ENCODE results near the gene PSMG3.
"Not testable (repeated sequence)": the region's sequence is repeated elsewhere in the genome, so short reads cannot be mapped to it uniquely, and the experiment has no call there.

Gene PSMG3

DNA sequence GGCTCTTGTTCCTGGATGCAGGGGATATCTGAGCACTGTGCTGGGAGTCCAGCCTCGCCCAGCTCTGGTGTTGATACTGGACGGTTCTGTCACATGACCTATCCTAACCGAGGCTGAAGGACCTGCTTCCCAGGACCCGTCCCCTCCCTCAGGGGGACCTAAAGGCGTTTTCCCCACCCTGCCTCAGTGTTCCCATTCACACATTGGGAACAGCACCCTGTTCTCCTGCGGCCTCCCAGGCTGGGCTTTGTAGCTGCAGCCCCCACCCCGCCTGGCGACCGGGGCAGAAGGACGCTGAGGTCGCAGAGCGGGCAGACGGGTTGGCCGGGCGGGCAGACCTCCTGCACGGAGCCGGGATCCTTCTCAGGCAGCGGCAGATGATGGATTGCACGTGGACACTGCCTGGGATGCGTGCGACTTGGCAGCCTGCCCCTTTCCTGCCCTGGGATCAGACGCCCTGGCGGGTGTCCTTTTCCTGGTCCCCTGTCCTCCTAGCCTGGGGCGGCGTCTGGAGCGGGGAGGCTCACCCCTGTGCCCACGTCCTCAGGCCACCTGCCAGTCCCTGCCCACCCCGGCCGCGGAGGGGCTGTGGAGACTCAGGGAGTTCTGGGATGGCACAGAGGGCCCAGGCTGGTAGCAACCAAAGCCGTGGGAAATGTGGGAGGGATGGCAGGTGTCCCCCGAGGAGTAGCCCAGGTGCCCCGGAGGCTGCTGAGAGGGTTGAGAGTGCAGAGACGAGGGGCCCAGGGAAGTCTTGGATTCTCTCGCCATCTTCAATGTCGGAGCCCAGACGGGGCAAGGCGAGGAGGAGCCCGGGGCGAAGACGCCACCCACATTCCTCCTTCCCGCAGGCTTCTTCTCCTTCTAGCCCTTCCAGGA is 17.2 kb upstream of the PSMG3 start:
- H3K9ac ChIP-seq (ENCODE audit: low read depth, low read length) = no peak overlapping the region
- no peak overlapping the region for H3K4me3 ChIP-seq (ENCODE audit: low read length)
- no peaks in the 10 kb centered on the region for H3K36me3 ChIP-seq (ENCODE audit: insufficient read depth, low read length)
- H3K9me3 ChIP-seq (replicated peaks; ENCODE audit: low read length) = peaks cover 8% of the 10 kb centered on the region
- H3K4me1 ChIP-seq (ENCODE audit: control insufficient read depth, insufficient read depth, low read length) = no peaks in the 10 kb centered on the region
- peaks cover 61% of the 10 kb centered on the region for H3K27me3 ChIP-seq (ENCODE audit: control insufficient read depth, insufficient read depth, low read length)
- H3K4me2 ChIP-seq (ENCODE audit: low read length) = no peak overlapping the region

DNA sequence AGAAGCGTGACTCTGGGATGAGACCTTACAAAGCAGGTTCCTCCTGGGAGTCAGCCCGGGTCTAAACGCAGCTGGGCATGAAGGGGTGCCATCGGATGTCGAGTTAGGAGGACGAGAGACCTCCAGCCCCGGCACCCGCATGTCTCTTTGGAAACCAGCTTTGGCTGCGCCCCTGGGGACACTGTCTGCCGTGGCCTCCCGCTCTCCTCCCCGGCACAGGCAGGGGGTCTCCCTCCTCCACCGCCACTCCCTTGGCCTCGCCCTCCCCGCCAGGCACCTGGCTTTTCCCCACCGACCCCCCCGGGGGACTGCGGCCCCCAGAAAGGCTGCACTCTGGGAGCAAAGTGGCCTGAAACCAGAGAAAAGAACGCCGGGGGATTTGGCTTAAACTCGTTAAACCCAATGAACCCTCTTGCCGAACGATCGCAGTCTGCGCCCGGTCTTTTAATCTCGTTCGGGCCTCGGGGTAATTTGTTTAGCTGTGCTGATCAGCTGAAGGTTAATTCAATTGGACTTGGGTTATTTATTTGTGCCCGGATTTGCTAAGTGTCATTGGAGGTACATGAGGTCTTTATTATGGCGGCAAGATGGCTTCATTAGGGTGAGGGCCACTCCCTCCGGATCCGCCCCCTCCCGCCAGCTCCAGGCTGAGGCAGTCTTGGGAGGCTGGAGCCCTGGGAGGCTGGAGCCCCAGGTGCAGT is 16.4 kb upstream of the PSMG3 start:
- peaks cover 53% of the 10 kb centered on the region for H3K27me3 ChIP-seq (ENCODE audit: control insufficient read depth, insufficient read depth, low read length)
- no peak overlapping the region for H3K4me3 ChIP-seq (ENCODE audit: low read length)
- no peak overlapping the region for H3K9ac ChIP-seq (ENCODE audit: low read depth, low read length)
- no peaks in the 10 kb centered on the region for H3K4me1 ChIP-seq (ENCODE audit: control insufficient read depth, insufficient read depth, low read length)
- no peaks in the 10 kb centered on the region for H3K36me3 ChIP-seq (ENCODE audit: insufficient read depth, low read length)
- peaks cover 8% of the 10 kb centered on the region for H3K9me3 ChIP-seq (replicated peaks; ENCODE audit: low read length)
- H3K4me2 ChIP-seq (ENCODE audit: low read length) = no peak overlapping the region

DNA sequence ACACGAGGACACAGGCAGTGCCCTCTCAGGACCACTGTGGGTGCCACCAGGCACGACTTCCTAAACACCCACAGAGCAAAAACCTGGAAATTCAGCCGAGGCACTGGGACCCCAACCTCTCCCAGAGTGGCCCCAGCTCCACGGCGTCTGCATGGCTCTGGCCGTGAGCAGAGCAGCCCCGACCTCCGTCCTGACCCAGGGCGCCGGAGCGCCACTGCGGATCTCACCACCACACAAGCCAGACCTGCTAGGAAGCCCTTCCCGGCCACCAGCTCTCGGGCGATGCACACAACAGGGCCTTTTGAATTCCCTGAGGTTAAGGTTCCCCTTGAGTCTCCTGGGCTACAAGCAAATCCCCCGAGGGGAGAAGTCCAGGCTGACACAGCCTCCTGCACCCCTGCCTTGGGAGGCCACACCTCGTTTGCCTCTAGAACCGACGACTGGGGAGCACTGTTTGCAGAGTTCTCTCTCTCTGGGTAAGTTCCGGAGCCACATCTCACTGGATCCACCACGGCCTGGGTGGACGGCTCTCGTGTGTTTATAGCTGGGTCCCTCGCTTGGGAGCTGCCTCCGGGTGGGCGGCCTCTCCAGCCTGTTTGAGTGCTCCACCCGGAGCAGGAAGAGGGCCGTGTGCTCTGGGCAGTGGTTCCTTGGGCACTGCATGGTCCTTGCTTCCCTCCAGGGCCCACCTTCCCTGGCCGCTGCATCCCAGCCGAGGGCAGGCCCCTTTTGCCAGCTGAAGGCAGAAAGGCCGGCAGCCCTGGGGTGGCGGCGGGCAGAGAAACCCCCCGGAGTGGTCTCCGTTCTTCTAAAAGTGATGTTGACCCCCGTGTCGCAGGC is 15.5 kb upstream of the PSMG3 start:
- no peaks in the 10 kb centered on the region for H3K36me3 ChIP-seq (ENCODE audit: insufficient read depth, low read length)
- H3K9ac ChIP-seq (ENCODE audit: low read depth, low read length) = no peak overlapping the region
- H3K4me3 ChIP-seq (ENCODE audit: low read length) = no peak overlapping the region
- peaks cover 8% of the 10 kb centered on the region for H3K9me3 ChIP-seq (replicated peaks; ENCODE audit: low read length)
- no peak overlapping the region for H3K4me2 ChIP-seq (ENCODE audit: low read length)
- peaks cover 44% of the 10 kb centered on the region for H3K27me3 ChIP-seq (ENCODE audit: control insufficient read depth, insufficient read depth, low read length)
- no peaks in the 10 kb centered on the region for H3K4me1 ChIP-seq (ENCODE audit: control insufficient read depth, insufficient read depth, low read length)

DNA sequence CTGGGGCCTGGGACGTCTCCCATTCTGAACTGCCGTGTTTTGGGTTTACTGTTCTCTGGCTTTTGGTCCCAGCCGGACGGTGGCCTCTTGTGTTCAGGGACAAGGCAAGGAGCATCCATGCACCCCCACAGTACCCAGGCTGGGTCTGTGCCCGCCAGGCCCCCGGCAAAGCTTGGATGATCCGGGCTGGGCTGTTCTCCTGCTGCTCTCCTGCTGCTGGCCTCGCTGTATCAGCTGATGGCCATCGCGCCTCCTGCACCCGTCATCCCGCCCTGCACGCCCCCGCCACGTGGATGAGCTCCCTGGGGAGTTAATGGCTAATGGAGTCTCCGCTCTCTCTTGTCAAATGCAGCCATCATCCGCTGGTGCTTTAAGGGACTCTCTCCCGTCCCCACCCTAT is 14.9 kb upstream of the PSMG3 start:
- Histone ChIP-seq H3K4me1 (ENCODE audit: control insufficient read depth, insufficient read depth, low read length) (no peaks in the 10 kb centered on the region), H3K9ac (ENCODE audit: low read depth, low read length) (no peak overlapping the region), H3K4me2 (ENCODE audit: low read length) (no peak overlapping the region), H3K36me3 (ENCODE audit: insufficient read depth, low read length) (no peaks in the 10 kb centered on the region), H3K9me3 (replicated peaks; ENCODE audit: low read length) (peaks cover 8% of the 10 kb centered on the region), H3K4me3 (ENCODE audit: low read length) (no peak overlapping the region), H3K27me3 (ENCODE audit: control insufficient read depth, insufficient read depth, low read length) (peaks cover 39% of the 10 kb centered on the region)

DNA sequence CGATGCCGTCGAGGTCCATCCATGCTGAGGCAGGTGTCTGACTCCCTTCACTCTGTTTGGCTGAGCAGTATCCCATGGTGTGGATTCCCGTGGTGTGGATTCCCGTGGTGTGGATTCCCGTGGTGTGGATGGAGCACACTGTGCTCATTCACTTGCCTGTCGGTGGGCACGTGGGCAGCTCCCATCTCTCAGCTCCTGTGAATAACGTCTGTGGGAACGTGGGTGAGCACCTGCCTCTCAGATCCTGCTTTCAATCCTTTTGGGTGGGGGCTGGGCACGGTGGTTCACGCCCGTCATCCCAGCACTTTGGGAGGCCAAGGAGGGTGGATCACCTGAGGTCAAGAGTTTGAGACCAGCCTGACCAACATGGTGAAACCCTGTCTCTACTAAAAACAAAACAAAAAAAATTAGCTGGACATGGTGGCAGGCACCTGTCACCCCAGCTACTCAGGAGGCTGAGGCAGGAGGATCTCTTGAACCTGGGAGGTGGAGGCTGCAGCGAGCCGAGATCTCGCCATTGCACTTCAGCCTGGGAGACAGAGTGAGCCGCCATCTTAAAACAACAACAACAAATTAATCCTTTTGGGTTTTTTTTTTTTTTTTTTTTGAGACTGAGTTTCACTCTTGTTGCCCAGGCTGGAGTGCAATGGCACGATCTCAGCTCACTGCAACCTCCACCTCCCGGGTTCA is 13.6 kb upstream of the PSMG3 start:
- not testable (repeated sequence) for H3K9me3 ChIP-seq (replicated peaks; ENCODE audit: low read length); H3K36me3 ChIP-seq (ENCODE audit: insufficient read depth, low read length); H3K9ac ChIP-seq (ENCODE audit: low read depth, low read length); H3K4me2 ChIP-seq (ENCODE audit: low read length); H3K4me1 ChIP-seq (ENCODE audit: control insufficient read depth, insufficient read depth, low read length); H3K4me3 ChIP-seq (ENCODE audit: low read length)
- peaks cover 29% of the 10 kb centered on the region for H3K27me3 ChIP-seq (ENCODE audit: control insufficient read depth, insufficient read depth, low read length)

DNA sequence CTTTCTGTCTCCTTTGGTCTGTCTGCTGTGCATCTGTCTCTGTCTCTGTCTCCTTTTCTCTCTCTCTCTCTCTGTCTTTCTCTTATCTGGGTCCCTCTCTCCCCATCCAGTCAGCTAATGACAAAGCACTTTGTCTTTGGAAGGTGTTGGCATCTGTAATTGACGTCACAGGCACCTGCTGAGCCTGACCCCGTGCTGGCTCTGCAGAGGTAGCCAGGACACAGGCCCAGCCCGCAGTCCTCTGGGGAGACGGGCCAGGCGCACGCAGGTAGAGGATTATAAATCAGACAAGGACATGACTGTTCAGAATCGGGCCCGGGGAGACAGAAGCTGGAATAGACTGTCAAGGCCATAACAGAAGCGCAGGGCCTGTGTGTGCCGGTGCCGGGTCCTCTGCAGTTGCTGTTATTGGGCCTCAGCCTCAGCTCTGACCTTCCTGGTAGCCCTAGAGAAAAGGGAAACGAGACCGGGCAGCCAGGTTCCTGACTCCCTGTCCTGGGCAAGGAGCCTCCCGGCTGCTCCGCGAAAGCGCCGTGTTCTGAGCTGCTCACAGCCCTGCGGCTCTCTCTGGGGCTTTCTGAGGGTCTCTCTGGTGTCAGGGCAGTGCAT is 10.7 kb upstream of the PSMG3 start:
- no peak overlapping the region for H3K9ac ChIP-seq (ENCODE audit: low read depth, low read length)
- H3K4me1 ChIP-seq (ENCODE audit: control insufficient read depth, insufficient read depth, low read length) = no peaks in the 10 kb centered on the region
- no peak overlapping the region for H3K4me3 ChIP-seq (ENCODE audit: low read length)
- H3K9me3 ChIP-seq (replicated peaks; ENCODE audit: low read length) = no peaks in the 10 kb centered on the region
- H3K4me2 ChIP-seq (ENCODE audit: low read length) = no peak overlapping the region
- H3K36me3 ChIP-seq (ENCODE audit: insufficient read depth, low read length) = no peaks in the 10 kb centered on the region
- peaks cover 4% of the 10 kb centered on the region for H3K27me3 ChIP-seq (ENCODE audit: control insufficient read depth, insufficient read depth, low read length)

DNA sequence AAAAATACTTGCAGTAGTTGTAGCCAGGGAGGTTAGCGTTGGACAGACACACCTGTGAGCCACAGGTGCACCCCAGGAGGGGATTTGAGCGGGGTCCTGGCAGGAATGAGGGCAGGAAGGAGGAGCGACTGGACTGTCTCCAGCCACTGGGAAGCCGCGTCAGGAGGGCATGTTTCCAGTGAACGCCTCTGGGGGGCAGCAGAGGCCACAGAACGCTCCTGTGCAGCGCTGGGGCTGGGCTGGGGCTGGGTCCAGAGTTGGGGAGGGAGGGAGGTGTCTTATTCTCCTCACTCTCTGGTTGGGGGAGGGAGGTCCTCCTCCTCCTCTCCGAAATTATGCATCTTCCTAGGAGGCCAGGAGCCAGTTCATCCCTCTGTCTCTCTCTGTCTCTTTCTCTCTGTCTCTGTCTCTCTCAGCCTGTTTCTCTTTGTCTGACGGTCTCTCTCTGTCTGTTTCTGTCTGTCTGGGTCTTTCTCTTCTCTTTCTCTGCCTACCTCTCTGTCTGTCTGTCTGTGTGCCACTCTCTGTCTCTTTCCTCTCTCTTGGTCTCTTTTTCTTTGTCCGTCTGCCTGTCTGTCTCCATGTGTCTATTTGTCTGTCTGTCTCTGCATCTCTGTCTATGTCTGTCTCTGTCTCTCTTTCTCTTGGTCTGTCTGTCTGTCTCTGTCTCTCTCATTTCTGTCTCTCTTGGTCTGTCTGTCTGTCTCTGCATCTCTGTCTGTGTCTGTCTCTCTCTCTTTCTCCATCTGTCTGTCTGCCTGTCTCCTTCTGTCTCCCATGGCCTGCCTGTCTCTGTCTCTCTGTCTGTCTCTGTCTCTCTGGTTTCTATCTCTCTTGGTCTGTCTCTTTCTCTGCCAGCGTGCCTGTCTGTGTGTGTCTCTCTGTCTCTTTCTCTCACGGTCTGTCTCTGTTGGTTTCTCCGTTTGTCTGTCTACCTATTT is 9.9 kb upstream of the PSMG3 start:
- Histone ChIP-seq H3K4me2 (ENCODE audit: low read length) (no peak overlapping the region), H3K9ac (ENCODE audit: low read depth, low read length) (no peak overlapping the region), H3K9me3 (replicated peaks; ENCODE audit: low read length) (no peaks in the 10 kb centered on the region), H3K4me1 (ENCODE audit: control insufficient read depth, insufficient read depth, low read length) (no peaks in the 10 kb centered on the region), H3K4me3 (ENCODE audit: low read length) (no peak overlapping the region), H3K27me3 (ENCODE audit: control insufficient read depth, insufficient read depth, low read length) (no peaks in the 10 kb centered on the region), H3K36me3 (ENCODE audit: insufficient read depth, low read length) (no peaks in the 10 kb centered on the region)

DNA sequence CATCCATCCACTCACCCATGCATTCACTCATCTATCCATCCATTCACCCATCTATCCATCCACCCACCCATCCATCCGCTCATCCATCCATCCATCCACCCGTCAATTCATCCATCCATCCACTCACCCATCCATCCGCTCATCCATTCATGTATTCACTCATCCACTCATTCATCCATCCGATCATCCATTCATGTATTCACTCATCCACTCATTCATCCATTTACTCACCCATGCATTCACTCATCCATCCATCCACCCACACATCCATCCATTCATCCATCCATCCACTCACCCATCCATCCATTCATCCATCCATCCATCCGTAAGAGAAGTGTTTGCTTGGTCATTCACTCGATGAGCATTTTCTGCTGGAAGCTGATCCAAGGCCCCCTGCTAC is 8.7 kb upstream of the PSMG3 start:
- no peaks in the 10 kb centered on the region for H3K9me3 ChIP-seq (replicated peaks; ENCODE audit: low read length)
- H3K4me2 ChIP-seq (ENCODE audit: low read length) = no peak overlapping the region
- no peaks in the 10 kb centered on the region for H3K27me3 ChIP-seq (ENCODE audit: control insufficient read depth, insufficient read depth, low read length)
- H3K4me1 ChIP-seq (ENCODE audit: control insufficient read depth, insufficient read depth, low read length) = no peaks in the 10 kb centered on the region
- H3K9ac ChIP-seq (ENCODE audit: low read depth, low read length) = no peak overlapping the region
- no peak overlapping the region for H3K4me3 ChIP-seq (ENCODE audit: low read length)
- no peaks in the 10 kb centered on the region for H3K36me3 ChIP-seq (ENCODE audit: insufficient read depth, low read length)

DNA sequence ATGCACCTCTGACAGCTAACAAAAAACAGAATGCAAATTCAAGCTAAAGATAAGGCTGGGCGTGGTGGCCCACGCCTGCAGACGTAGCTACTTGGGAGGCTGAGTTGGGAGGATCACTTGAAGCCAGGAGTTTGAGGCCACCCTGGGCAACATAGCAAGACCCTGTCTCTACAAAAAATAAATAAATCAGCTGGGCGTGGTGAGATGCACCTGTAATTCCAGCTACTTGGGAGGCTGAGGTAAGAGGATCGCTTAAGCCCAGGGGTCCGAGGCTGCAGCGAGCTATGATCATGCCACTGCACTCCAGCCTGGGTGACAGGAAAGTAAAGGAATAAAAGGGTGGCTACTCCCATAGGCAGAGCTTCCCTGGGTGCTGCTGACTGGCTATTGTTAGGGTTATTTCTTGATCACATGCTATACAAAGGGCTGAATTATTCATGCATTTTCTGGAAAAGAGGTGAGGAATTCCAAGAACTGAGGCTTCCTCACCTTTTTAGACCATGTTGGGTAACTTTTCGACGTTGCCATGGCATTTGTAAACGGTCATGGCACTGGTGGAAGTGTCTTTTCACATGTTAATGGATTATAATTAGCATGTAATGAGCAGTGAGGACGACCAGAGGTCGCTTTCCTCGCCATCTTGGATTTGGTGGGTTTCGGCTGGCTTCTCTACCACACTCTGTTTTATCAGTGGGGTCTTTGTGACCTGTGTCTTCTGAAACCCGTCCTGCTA is 6.9 kb upstream of the PSMG3 start:
- Histone ChIP-seq H3K9me3 (replicated peaks; ENCODE audit: low read length) (no peaks in the 10 kb centered on the region), H3K27me3 (ENCODE audit: control insufficient read depth, insufficient read depth, low read length) (no peaks in the 10 kb centered on the region), H3K4me2 (ENCODE audit: low read length) (no peak overlapping the region)

More for the DNA sequence above, 6.9 kb upstream of the PSMG3 start:
- Histone ChIP-seq H3K4me3 (ENCODE audit: low read length) (no peak overlapping the region), H3K9ac (ENCODE audit: low read depth, low read length) (no peak overlapping the region), H3K36me3 (ENCODE audit: insufficient read depth, low read length) (no peaks in the 10 kb centered on the region), H3K4me1 (ENCODE audit: control insufficient read depth, insufficient read depth, low read length) (peaks cover 5% of the 10 kb centered on the region)

All from skeletal muscle satellite cell (primary cell).